Loucy (cell line): ENCODE data around the gene NGDN.

ENCODE experiments used
- CTCF ChIP-seq: fragments of 200-600 bp; sonication (generic); conservative IDR thresholded peaks from 2 replicates; pipeline ENCODE4 v1.5.1; 2014; ENCODE audit warnings: mild to moderate bottlenecking, antibody characterized with exemption, low read length
- EZH2phosphoT487 ChIP-seq: fragments of 200-600 bp; IDR thresholded peaks from 2 replicates; pipeline ENCODE4 v1.6.1; 2018; ENCODE audit warnings: antibody characterized with exemption, mild to moderate bottlenecking, moderate library complexity, borderline replicate concordance

GRCh38 chr14:23430723-23431085 lies 38.8 kb upstream of the NGDN start:
- TF ChIP-seq CTCF: no peak
- TF ChIP-seq EZH2phosphoT487: no peak
